Endothelial cell of umbilical vein (primary cell): Measurements from ENCODE around the gene CETP. TPM values are rescaled to one million over a fixed set of nuclear protein-coding genes. Genes with fewer than 3 reads are reported as not detected.
"Not testable (repeated sequence)": the region's sequence is repeated elsewhere in the genome, so short reads cannot be mapped to it uniquely, and the experiment has no call there.

Source experiments
- BruUV-seq: library from RNA; stranded (reverse); fragments of 400-500 nt; replicated peaks from 2 replicates; lab custom pipeline; 2021; lab: Mats Ljungman, UMichigan
- CTCF ChIA-PET: fragments of 300-600, 350-600 bp; sonication (Branson Sonifier 250); formaldehyde crosslinking; loops from one replicate; lab custom pipeline; 2021; ENCODE audit warnings: antibody characterized with exemption, inconsistent platforms; lab: Charles Lee
- POLR2A ChIA-PET: fragments of 300-600, 350-600 bp; sonication (Branson Sonifier 250); formaldehyde crosslinking; loops from one replicate; lab custom pipeline; 2021; ENCODE audit warnings: antibody characterized with exemption, inconsistent platforms; lab: Charles Lee
- DNase-seq: peaks from one replicate; pipeline ENCODE4 v3.0.0-alpha.2; 2011; ENCODE audit warnings: low read depth, low spot score
- FAIRE-seq: peaks from 2 replicates; lab custom pipeline; 2011; peaks lifted over from hg19 to GRCh38; lab: Jason Lieb, UNC
- H2AFZ ChIP-seq: 2 replicates; pipeline ENCODE4 v1.6.0; 2012; ENCODE audit warnings: low read depth, low read length, control low read depth, inconsistent platforms
- H3K27ac ChIP-seq: 2 replicates; pipeline ENCODE4 v1.5.1; 2011; ENCODE audit warnings: low read depth, mild to moderate bottlenecking, control low read depth, low read length, moderate library complexity; ENCODE audit not compliant: insufficient read depth
- H3K27me3 ChIP-seq, 2 experiments: 2 replicates each; pipeline versions ENCODE4 v1.6.0 to v1.6.1; 2011; ENCODE audit warnings: low read length in 2 of 2, mixed read lengths in 1 of 2; ENCODE audit not compliant: control insufficient read depth in 2 of 2, insufficient read depth in 2 of 2
- H3K36me3 ChIP-seq, 2 experiments: 2 replicates in 1 of 2; 3 replicates in 1 of 2; pipeline ENCODE4 v1.5.1; 2011; ENCODE audit warnings: low read length in 2 of 2, mild to moderate bottlenecking in 1 of 2, moderate library complexity in 1 of 2; ENCODE audit not compliant: control insufficient read depth in 2 of 2, insufficient read depth in 2 of 2; ENCODE audit errors: extremely low read depth in 1 of 2
- H3K4me1 ChIP-seq: 3 replicates; pipeline ENCODE4 v1.5.1; 2011; ENCODE audit warnings: mild to moderate bottlenecking, low read length; ENCODE audit not compliant: control insufficient read depth, insufficient read depth; ENCODE audit errors: extremely low read depth
- H3K4me2 ChIP-seq: 2 replicates; pipeline ENCODE4 v1.6.1; 2011; ENCODE audit warnings: low read length, control low read depth, mixed read lengths; ENCODE audit not compliant: insufficient read depth
- H3K4me3 ChIP-seq, 3 experiments: fragments of 200-600 bp in 1 of 3; sonication (generic), shearing (Covaris generic) in 1 of 3; replicated peaks in 1 of 3; 2 replicates each; pipeline ENCODE4 v1.5.1; 2011 to 2016; ENCODE audit warnings: control low read depth in 3 of 3, low read length in 3 of 3, mild to moderate bottlenecking in 2 of 3, inconsistent platforms in 1 of 3, low read depth in 1 of 3, moderate library complexity in 1 of 3; ENCODE audit not compliant: insufficient read depth in 1 of 3
- H3K79me2 ChIP-seq: 2 replicates; pipeline ENCODE4 v1.6.0; 2012; ENCODE audit warnings: low read length, inconsistent platforms; ENCODE audit not compliant: control insufficient read depth, insufficient read depth
- H3K9ac ChIP-seq: replicated peaks from 2 replicates; pipeline ENCODE3; 2011; ENCODE audit warnings: low read length, control low read depth; ENCODE audit not compliant: insufficient read depth; ENCODE audit errors: extremely low read depth
- H3K9me1 ChIP-seq: replicated peaks from 3 replicates; pipeline ENCODE4 v1.6.0; 2011; ENCODE audit warnings: mild to moderate bottlenecking, low read length; ENCODE audit not compliant: control insufficient read depth, insufficient read depth; ENCODE audit errors: extremely low read depth
- H3K9me3 ChIP-seq: replicated peaks from 2 replicates; pipeline ENCODE4 v1.5.1; 2012; ENCODE audit warnings: low read length, inconsistent platforms; ENCODE audit not compliant: control insufficient read depth, insufficient read depth
- H4K20me1 ChIP-seq: replicated peaks from 2 replicates; pipeline ENCODE3; 2011; ENCODE audit warnings: mild to moderate bottlenecking, low read length; ENCODE audit not compliant: control insufficient read depth, insufficient read depth; ENCODE audit errors: extremely low read depth
- MAX ChIP-seq: IDR thresholded peaks from 2 replicates; pipeline ENCODE4 v1.6.1; 2011; ENCODE audit not compliant: insufficient read depth, insufficient read length
- POLR2A ChIP-seq: IDR thresholded peaks from 2 replicates; pipeline ENCODE4 v1.6.1; 2012; ENCODE audit warnings: low read depth, mild to moderate bottlenecking, control low read depth, low read length
- dilution Hi-C: fragments of 300-500 bp; cut with MboI; formaldehyde crosslinking; loops from one replicate; pipeline ENCODE4 v1.15.0; 2019; ENCODE audit warnings: low sequenced_read_pairs; ENCODE audit not compliant: extremely low pct_ligation_motif_present
- intact Hi-C: fragments of 100-400 bp; cut with micrococcal nuclease; formaldehyde crosslinking; loops from one replicate; pipeline ENCODE4 v1.10.0; 2022
- polyA plus RNA-seq, 4 experiments: library from polyadenylated mRNA; depleted of rRNA in 3 of 4; stranded (reverse) in 3 of 4; unstranded in 1 of 4; fragments of >200 nt; gene quantifications; 2 replicates each; pipeline versions ENCODE4 v1.2.1 to v1.2.3, GENCODE V29; 2011 to 2012; ENCODE audit warnings: missing spikeins in 1 of 4
- total RNA-seq: library from RNA; stranded (reverse); gene quantifications from 2 replicates; pipeline ENCODE4 v1.2.3, GENCODE V29; 2021

Gene CETP
- total and polyA plus RNA-seq, 2 donors (not counting 3 experiments of a cell fraction or from before 2014, with no cell fraction given), result 2.2 to 2.8 TPM

- H3K9me3 ChIP-seq, result no peaks in the 10 kb centered on the region
- FAIRE-seq, result no peak
- CTCF ChIA-PET, result interaction anchor here (0.9 kb wide), 1 partner anchor 8 kb away, joined by 4 read pairs; no protein-coding TSS in a partner anchor
- no peaks in the 10 kb centered on the region for H4K20me1 ChIP-seq
- H3K4me1 ChIP-seq, result no peaks in the 10 kb centered on the region
- H3K4me3 ChIP-seq, result no peak overlapping the region
- H3K36me3 ChIP-seq, result no peaks in the 10 kb centered on the region
- H3K4me2 ChIP-seq, result no peak overlapping the region
- H3K9me1 ChIP-seq, result no peaks in the 10 kb centered on the region
- H3K27me3 ChIP-seq, result no peaks in the 10 kb centered on the region
- BruUV-seq, result no TSS peak
- POLR2A ChIA-PET, result no interaction called here
- dilution Hi-C loops (no loop called here), intact Hi-C loops (no loop called here)
- TF ChIP-seq MAX, result no peak
- TF ChIP-seq POLR2A, result no peak
- H2AFZ ChIP-seq, result no peak overlapping the region
- H3K9ac ChIP-seq, result no peak overlapping the region
- no peak overlapping the region for H3K27ac ChIP-seq
- no peak for DNase-seq
- no peaks in the 10 kb centered on the region for H3K79me2 ChIP-seq
Measured at GRCh38 chr16:56973294-56973689, 11.5 kb downstream of the CETP start.

GRCh38 chr16:56973899-56974298, 12.1 kb downstream of the CETP start:
- H3K27me3 ChIP-seq, H3K4me3 ChIP-seq, H3K9me3 ChIP-seq, H3K27ac ChIP-seq, FAIRE-seq, H3K9ac ChIP-seq, dilution Hi-C loops, BruUV-seq, DNase-seq, H3K9me1 ChIP-seq, H3K4me2 ChIP-seq, intact Hi-C loops, H2AFZ ChIP-seq, H3K36me3 ChIP-seq, H4K20me1 ChIP-seq, H3K79me2 ChIP-seq, H3K4me1 ChIP-seq: not testable (repeated sequence)
- ChIA-PET CTCF (interaction anchor here (0.9 kb wide), 1 partner anchor 9 kb away, joined by 4 read pairs; no protein-coding TSS in a partner anchor), POLR2A (interaction anchor here (0.6 kb wide), 1 partner anchor 52 kb away, joined by 5 read pairs; no protein-coding TSS in a partner anchor)
